GM11168 (cell line): ENCODE measurements around the gene KCNS1.
"Not testable (repeated sequence)": the region's sequence is repeated elsewhere in the genome, so short reads cannot be mapped to it uniquely, and the experiment has no call there.

Experiments used
- in situ Hi-C: fragments of 300-500 bp; cut with MboI; formaldehyde crosslinking; loops from one replicate; pipeline ENCODE4 v1.12.0; 2022; ENCODE audit warnings: low sequenced_read_pairs; ENCODE audit not compliant: unreplicated experiment

The KCNS1 gene

GRCh38 chr20:45100563-45101245 is at the start of gene KCNS1:
Gene KCNS1 (minus strand): TSS chr20:45101127. CDS start chr20:45099236, 1,891 bp downstream.
- in situ Hi-C loops = no loop called here

- in situ Hi-C loops = no loop called here
Measured at GRCh38 chr20:45149062-45149461, 48.1 kb upstream of the KCNS1 start.

- in situ Hi-C loops = no loop called here
Measured at GRCh38 chr20:45140836-45141235, 39.9 kb upstream of the KCNS1 start.

- in situ Hi-C loops = not testable (repeated sequence)
Measured at GRCh38 chr20:45139733-45140375, 38.9 kb upstream of the KCNS1 start.

- in situ Hi-C loops = no loop called here
Measured at GRCh38 chr20:45138561-45139300, 37.8 kb upstream of the KCNS1 start.

GRCh38 chr20:45136911-45137310 is 36.0 kb upstream of the KCNS1 start:
- in situ Hi-C loops = no loop called here

- in situ Hi-C loops = no loop called here
Measured at GRCh38 chr20:45128099-45128498, 27.2 kb upstream of the KCNS1 start.

- in situ Hi-C loops = loop anchor here (5.0 kb wide), 1 partner anchor 98 kb away; the partner anchor contains the start of gene SEMG2
Measured at GRCh38 chr20:45124365-45124764, 23.4 kb upstream of the KCNS1 start, which contains the start of gene WFDC12. Gene WFDC12 (minus strand): TSS chr20:45124465. CDS start chr20:45124447, 18 bp downstream.

- in situ Hi-C loops = loop anchor here (5.0 kb wide), 1 partner anchor 101 kb away; the partner anchor contains the start of gene SEMG2
Measured at GRCh38 chr20:45121388-45121787, 20.5 kb upstream of the KCNS1 start.

GRCh38 chr20:45119556-45120266 is 18.8 kb upstream of the KCNS1 start:
- in situ Hi-C loops = loop anchor here (5.0 kb wide), 1 partner anchor 103 kb away; the partner anchor contains the start of gene SEMG2

- in situ Hi-C loops = no loop called here
Measured at GRCh38 chr20:45118028-45118427, 17.1 kb upstream of the KCNS1 start.

GRCh38 chr20:45117581-45117980 is 16.7 kb upstream of the KCNS1 start:
- in situ Hi-C loops = no loop called here

- in situ Hi-C loops = no loop called here
Measured at GRCh38 chr20:45115829-45116228, 14.9 kb upstream of the KCNS1 start.

GRCh38 chr20:45115386-45115774 is 14.5 kb upstream of the KCNS1 start:
- in situ Hi-C loops = no loop called here

GRCh38 chr20:45114465-45115385 is 13.8 kb upstream of the KCNS1 start, which contains the start of gene WFDC5:
Gene WFDC5 (minus strand): TSS chr20:45115174. CDS start chr20:45115083, 91 bp downstream.
- in situ Hi-C loops = no loop called here

- in situ Hi-C loops = no loop called here
Measured at GRCh38 chr20:45113865-45114264, 12.9 kb upstream of the KCNS1 start.

GRCh38 chr20:45112754-45113153 is 11.8 kb upstream of the KCNS1 start:
- in situ Hi-C loops = no loop called here

- in situ Hi-C loops = no loop called here
Measured at GRCh38 chr20:45111799-45112471, 11.0 kb upstream of the KCNS1 start.

- in situ Hi-C loops = no loop called here
Measured at GRCh38 chr20:45111285-45111684, 10.4 kb upstream of the KCNS1 start.
